Measurements from ENCODE around the gene EVA1A.
"Not testable (repeated sequence)": the region's sequence is repeated elsewhere in the genome, so short reads cannot be mapped to it uniquely, and the experiment has no call there.

EVA1A gene

DNA sequence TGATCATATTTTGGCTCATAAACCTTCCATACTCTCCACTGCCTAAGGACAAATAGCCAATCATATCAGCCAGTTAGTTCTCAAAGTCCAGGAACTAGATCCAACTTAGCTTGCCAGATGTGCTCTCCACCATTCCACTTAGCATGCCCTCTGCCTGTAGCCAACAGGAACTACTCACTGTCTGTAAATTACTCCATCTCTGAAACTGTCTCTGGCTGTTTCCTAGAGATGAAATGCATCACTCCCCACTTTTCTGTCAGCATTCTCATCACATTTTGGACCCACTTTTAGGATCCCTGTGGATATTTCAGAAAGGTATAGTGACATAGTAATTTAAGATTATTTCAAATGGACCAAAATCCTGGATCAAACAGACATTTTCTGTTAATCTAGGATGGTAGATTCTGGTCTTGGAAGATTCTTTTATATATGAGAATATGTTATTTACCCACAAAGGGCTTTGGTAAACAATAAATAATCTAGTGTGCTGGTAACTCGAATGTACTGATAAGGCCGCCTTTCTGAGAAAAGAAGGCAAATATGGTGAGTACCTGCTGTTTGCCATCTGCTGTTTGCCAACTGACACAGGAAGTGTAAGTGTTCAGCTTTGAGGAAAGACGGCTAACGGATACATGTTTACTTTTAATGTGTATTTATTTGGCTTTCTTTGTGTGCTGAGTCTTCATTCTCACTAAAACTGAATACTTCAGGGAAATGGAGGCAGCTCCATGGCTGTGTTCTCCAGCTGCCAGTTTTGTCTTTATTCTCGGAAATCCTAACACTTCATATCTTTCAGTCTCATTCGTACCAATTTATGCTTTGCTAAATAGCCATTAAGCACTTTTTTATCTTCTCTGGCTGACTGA is 79.5 kb downstream of the EVA1A start:
- Histone ChIP-seq H3K27ac (ENCODE audit: low read depth, low read length) (no peak overlapping the region), H3K4me3 (ENCODE audit: insufficient read depth, low read length, poor library complexity, severe bottlenecking) (no peak overlapping the region), H4K20me1 (ENCODE audit: low read depth, low read length) (no peaks in the 10 kb centered on the region), H3K27me3 (ENCODE audit: low read length) (no peaks in the 10 kb centered on the region), H3K4me2 (ENCODE audit: low read depth, low read length, poor library complexity, severe bottlenecking) (no peak overlapping the region), H3K9ac (ENCODE audit: low read length) (no peak overlapping the region), H3K9me2 (replicated peaks; ENCODE audit: insufficient read depth, low read length) (no peaks in the 10 kb centered on the region), H2AFZ (ENCODE audit: low read depth, low read length, severe bottlenecking) (no peak overlapping the region), H3K9me3 (ENCODE audit: insufficient read depth, low read length) (no peaks in the 10 kb centered on the region), H3K36me3 (ENCODE audit: low read length) (no peaks in the 10 kb centered on the region), H3F3A (ENCODE audit: insufficient read depth) (no peaks in the 10 kb centered on the region), H3K79me2 (ENCODE audit: insufficient read depth, low read length) (no peaks in the 10 kb centered on the region)
- TF ChIP-seq, protein P1, sequence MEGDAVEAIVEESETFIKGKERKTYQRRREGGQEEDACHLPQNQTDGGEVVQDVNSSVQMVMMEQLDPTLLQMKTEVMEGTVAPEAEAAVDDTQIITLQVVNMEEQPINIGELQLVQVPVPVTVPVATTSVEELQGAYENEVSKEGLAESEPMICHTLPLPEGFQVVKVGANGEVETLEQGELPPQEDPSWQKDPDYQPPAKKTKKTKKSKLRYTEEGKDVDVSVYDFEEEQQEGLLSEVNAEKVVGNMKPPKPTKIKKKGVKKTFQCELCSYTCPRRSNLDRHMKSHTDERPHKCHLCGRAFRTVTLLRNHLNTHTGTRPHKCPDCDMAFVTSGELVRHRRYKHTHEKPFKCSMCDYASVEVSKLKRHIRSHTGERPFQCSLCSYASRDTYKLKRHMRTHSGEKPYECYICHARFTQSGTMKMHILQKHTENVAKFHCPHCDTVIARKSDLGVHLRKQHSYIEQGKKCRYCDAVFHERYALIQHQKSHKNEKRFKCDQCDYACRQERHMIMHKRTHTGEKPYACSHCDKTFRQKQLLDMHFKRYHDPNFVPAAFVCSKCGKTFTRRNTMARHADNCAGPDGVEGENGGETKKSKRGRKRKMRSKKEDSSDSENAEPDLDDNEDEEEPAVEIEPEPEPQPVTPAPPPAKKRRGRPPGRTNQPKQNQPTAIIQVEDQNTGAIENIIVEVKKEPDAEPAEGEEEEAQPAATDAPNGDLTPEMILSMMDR (IDR thresholded peaks at IDR 0.05; ENCODE audit: insufficient read depth, low read length, poor library complexity, severe bottlenecking) = no peak
- no peak for TF ChIP-seq EZH2phosphoT487 (conservative IDR thresholded peaks at IDR 0.05; ENCODE audit: low read length)

DNA sequence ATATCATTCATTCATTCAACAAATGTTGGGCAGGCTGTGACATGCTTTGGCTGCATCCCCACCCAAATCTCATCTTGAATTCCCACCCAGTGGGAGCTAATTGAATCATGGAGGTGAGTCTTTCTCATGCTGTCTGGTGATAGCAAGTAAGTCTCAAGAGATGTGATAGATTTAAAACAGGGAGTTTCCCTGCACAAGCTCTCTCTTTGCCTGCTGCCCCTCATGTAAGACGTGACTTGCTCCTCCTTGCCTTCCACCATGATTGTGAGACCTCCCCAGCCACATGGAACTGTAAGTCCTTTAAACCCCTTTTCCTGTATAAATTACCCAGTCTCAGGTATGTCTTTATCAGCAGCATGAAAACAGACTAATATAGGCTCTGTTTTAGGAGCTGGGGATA is 83.0 kb downstream of the EVA1A start:
- H3K36me3 ChIP-seq (ENCODE audit: low read length); H3K9ac ChIP-seq (ENCODE audit: low read length); H2AFZ ChIP-seq (ENCODE audit: low read depth, low read length, severe bottlenecking); H3K27ac ChIP-seq (ENCODE audit: low read depth, low read length); H3K9me2 ChIP-seq (replicated peaks; ENCODE audit: insufficient read depth, low read length); H3K27me3 ChIP-seq (ENCODE audit: low read length); H3F3A ChIP-seq (ENCODE audit: insufficient read depth); H3K9me3 ChIP-seq (ENCODE audit: insufficient read depth, low read length); H4K20me1 ChIP-seq (ENCODE audit: low read depth, low read length); H3K4me2 ChIP-seq (ENCODE audit: low read depth, low read length, poor library complexity, severe bottlenecking); H3K79me2 ChIP-seq (ENCODE audit: insufficient read depth, low read length); H3K4me3 ChIP-seq (ENCODE audit: insufficient read depth, low read length, poor library complexity, severe bottlenecking): not testable (repeated sequence)

DNA sequence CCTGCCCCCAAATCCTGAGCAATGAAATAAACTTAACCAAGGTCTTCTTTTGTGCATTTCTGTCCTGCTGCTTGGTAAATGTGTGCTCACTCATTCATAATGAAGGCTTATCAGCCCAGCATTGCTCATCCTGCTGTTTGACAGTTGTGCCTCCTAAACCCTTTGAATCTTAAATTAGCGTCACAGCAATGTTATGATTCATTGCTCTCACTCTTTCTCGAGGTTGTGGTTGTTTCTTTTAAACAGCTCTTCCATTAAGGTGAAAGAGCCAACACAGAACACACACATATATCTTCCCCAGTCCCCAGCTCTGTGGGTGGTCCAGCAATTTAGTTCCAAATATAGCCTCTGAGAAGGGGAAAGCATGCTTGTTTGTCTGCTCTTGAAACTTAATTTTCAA is 84.0 kb downstream of the EVA1A start:
- Histone ChIP-seq H3K9ac (ENCODE audit: low read length) (no peak overlapping the region), H3K79me2 (ENCODE audit: insufficient read depth, low read length) (no peaks in the 10 kb centered on the region), H3K36me3 (ENCODE audit: low read length) (no peaks in the 10 kb centered on the region), H3K9me2 (replicated peaks; ENCODE audit: insufficient read depth, low read length) (no peaks in the 10 kb centered on the region), H3K27ac (ENCODE audit: low read depth, low read length) (no peak overlapping the region), H3K27me3 (ENCODE audit: low read length) (no peaks in the 10 kb centered on the region), H4K20me1 (ENCODE audit: low read depth, low read length) (no peaks in the 10 kb centered on the region), H3K4me3 (ENCODE audit: insufficient read depth, low read length, poor library complexity, severe bottlenecking) (no peak overlapping the region), H3K9me3 (ENCODE audit: insufficient read depth, low read length) (no peaks in the 10 kb centered on the region), H2AFZ (ENCODE audit: low read depth, low read length, severe bottlenecking) (no peak overlapping the region), H3K4me2 (ENCODE audit: low read depth, low read length, poor library complexity, severe bottlenecking) (no peak overlapping the region), H3F3A (ENCODE audit: insufficient read depth) (no peaks in the 10 kb centered on the region)
- TF ChIP-seq, protein P1 (IDR thresholded peaks at IDR 0.05; ENCODE audit: insufficient read depth, low read length, poor library complexity, severe bottlenecking) = no peak

DNA sequence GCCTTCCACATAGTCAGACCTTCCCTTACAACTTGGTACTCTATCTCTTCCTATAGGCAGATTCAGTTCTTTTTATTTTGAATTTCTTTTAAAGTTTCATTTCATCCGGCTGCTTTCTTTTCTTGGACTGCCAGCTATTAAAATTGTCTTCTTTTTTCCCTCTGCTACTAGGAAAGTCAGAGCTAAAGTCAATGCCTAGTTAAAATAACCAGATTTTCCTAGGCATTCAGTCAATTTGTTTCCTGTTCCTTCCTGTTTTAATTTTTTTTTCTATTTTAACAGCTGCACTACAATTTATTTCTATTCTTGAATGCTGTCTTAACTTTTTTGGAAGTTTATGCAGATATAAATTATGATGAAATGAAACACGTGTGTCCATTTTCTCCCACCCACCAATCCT is 84.8 kb downstream of the EVA1A start:
- TF ChIP-seq EZH2phosphoT487 (conservative IDR thresholded peaks at IDR 0.05; ENCODE audit: low read length) = no peak
- TF ChIP-seq, protein P1 (IDR thresholded peaks at IDR 0.05; ENCODE audit: insufficient read depth, low read length, poor library complexity, severe bottlenecking) = no peak

More for the DNA sequence above, 84.8 kb downstream of the EVA1A start:
- Histone ChIP-seq H3K4me3 (ENCODE audit: insufficient read depth, low read length, poor library complexity, severe bottlenecking) (no peak overlapping the region), H3K27ac (ENCODE audit: low read depth, low read length) (no peak overlapping the region), H3K9ac (ENCODE audit: low read length) (no peak overlapping the region), H3K36me3 (ENCODE audit: low read length) (no peaks in the 10 kb centered on the region), H3F3A (ENCODE audit: insufficient read depth) (no peaks in the 10 kb centered on the region), H3K27me3 (ENCODE audit: low read length) (no peaks in the 10 kb centered on the region), H4K20me1 (ENCODE audit: low read depth, low read length) (no peaks in the 10 kb centered on the region), H3K4me2 (ENCODE audit: low read depth, low read length, poor library complexity, severe bottlenecking) (no peak overlapping the region), H2AFZ (ENCODE audit: low read depth, low read length, severe bottlenecking) (no peak overlapping the region), H3K9me2 (replicated peaks; ENCODE audit: insufficient read depth, low read length) (no peaks in the 10 kb centered on the region), H3K9me3 (ENCODE audit: insufficient read depth, low read length) (no peaks in the 10 kb centered on the region), H3K79me2 (ENCODE audit: insufficient read depth, low read length) (no peaks in the 10 kb centered on the region)
